Measurements from ENCODE around the gene TRABD.

GRCh38 chr22:50153756-50154140 lies 32.0 kb upstream of the TRABD start:
- no peak for TF ChIP-seq POLR2AphosphoS5 (IDR thresholded peaks at IDR 0.05)
- no peak for TF ChIP-seq SMC3 (conservative IDR thresholded peaks at IDR 0.05; ENCODE audit: poor library complexity)
- no peak for TF ChIP-seq MXI1 (conservative IDR thresholded peaks at IDR 0.05; ENCODE audit: poor library complexity, severe bottlenecking)
- TF ChIP-seq CTCF (IDR thresholded peaks at IDR 0.05; ENCODE audit: poor library complexity, severe bottlenecking): no peak
- no peak for TF ChIP-seq EZH2 (IDR thresholded peaks at IDR 0.05; ENCODE audit: borderline replicate concordance, insufficient read depth, low read length, poor library complexity, severe bottlenecking)

Measured in neural cell (in vitro differentiated cells).